RPMI7951 (cell line): ENCODE measurements around the gene ADK. TPM values are rescaled to one million over a fixed set of nuclear protein-coding genes. Genes with fewer than 3 reads are reported as not detected.
A peak's percentile ranks its signal among the peaks of the same experiment; 100 is the strongest.
"Not testable (repeated sequence)": the region's sequence is repeated elsewhere in the genome, so short reads cannot be mapped to it uniquely, and the experiment has no call there.

Source experiments
- DNase-seq: peaks from one replicate; pipeline ENCODE4 v3.0.0-alpha.2; 2012; ENCODE audit warnings: low read depth
- total RNA-seq: library from RNA; depleted of rRNA; stranded (reverse); fragments of >200 nt; shearing (Covaris generic); gene quantifications from 2 replicates; pipeline ENCODE4 v1.2.3, GENCODE V29; 2014

Gene ADK
- total RNA-seq, 1 experiment from 2014 or later = 64.6 TPM

DNA sequence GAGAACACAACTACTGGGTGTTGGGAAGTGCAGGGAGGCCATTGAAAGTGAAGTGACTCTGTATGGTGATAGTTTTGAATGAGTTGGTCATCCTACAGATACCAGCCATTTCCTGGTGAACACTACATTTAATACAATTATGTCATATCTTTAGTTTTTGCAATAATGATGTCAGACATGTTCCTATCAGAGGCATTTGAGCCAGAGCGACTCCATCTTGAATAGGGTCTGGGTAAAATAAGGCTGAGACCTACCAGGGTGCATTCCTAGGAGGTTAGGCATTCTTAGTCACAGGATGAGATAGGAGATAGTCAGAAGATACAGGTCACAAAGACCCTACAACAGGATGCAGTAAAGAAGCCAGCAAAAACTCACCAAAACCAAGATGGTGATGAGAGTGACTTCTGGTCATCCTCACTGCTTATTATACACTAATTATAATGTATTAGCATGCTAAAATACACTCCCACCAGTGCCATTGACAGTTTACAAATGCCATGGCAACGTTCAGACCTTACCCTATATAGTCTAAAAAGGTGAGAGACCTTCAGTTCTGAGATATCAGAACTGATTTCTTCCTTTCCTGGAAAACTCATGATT, 28.2 kb downstream of the ADK start:
- peak; percentile 22 for DNase-seq

DNA sequence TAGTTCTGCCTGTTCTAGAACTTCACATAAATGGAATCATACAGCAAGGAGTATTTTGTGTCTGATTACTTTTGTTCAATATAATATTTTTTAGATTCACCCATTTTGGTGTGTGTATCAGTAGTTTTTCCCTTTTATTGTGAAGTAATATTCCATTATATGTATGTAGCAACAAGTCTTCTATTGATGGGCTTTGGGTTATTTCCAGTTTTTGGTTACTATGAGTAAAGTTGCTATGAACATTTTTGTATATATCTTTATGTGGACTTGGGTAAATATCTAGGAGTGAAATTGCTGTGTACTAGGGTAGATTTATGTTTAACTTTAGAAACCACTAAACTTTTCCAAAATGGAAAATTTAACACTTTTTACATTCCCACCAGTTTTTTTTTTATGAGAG, 35.7 kb downstream of the ADK start:
- DNase-seq = no peak

DNA sequence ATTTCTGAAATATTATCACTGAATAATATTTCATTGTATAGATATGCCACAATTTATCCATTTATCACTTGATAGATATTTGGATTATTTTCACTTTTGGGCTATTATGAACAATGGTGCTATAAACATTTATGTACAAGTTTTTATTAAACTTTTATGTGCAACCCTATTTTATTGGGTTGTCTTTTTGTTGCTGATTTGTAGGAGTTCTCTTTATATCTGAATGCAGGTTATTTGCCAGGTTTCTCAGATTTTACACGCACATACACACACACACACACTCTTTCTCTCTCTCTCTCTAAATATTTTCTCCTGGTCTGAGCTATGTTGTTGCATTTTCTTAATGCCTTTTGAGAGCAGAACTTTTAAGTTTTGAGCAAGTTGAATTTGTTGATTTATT, 36.2 kb downstream of the ADK start:
- DNase-seq = no peak

DNA sequence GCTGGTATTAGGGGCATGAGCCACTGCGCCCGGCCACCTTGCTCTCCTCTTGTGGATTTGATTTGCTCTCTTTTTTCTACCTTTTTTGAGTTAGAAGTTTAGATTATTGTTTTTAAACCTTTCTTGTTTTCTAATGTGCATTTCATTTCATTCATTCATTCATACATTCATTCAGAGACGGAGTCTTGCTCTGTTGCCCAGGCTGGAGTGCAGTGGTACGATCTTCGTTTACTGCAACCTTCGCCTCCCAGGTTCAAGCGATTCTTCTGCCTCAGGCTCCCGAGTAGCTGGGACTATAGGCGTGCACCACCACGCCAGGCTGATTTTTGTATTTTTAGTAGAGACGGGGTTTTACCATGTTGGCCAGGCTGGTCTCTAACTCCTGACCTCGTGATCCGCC, 37.6 kb downstream of the ADK start:
- not testable (repeated sequence) for DNase-seq

DNA sequence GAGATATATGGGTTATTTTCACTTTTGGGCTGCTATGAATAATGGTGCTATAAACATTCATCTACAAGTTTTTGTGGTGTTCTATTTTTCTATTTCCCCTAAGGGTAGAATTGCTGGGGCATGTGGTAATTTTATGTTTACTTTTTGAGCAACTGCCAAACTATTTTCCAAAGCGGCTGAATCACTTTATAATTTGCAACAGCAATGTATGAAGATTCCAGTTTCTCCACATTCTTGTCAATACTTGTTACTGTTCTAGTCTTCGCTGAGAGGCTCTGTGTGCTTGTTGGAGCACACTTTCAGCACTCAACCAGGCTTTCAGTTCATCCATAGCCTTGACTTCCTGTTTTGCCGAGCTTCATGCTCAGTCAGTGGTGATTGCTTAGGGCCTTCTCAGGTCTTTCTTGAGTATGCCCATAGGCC, 39.0 kb downstream of the ADK start:
- DNase-seq = peak; percentile 87

DNA sequence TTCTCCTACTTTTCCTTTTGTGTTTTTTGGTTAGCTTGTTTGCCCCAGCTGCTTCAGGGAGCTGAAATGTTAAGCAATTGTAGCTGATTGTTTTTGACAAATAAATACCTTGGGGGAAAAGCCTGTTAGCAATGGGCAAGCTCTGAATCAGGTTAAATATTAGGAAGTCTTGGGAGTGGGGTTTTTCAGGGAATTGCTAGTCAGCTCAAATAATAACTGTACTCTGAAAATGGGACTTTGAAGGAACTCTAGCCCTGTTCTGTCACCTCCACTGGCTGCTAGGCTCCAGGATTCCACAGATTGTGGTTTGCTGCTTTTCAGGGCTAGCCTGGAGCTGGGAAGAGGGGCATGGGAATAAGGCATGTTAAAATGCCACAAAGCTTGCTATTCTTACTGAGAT, 39.5 kb downstream of the ADK start:
- DNase-seq = peak; percentile 61

DNA sequence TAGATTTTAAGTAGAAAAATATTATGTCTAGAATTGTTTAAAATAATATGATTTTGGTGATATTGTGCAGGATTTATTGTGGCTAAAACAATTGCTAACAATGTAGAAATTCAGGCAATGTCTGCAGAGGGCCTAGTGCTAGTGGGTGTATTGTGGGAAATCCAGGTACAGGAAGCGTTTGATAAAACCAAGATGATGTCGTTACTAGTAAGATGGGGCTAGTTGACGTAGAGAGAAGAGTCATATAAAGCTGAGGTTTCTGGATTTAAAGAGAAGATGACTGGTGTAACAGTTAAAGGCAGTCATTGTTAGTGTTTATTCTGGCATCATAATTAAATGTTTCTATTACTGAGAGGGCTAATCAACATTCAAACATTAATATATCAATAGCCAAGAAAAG, 43.5 kb downstream of the ADK start:
- DNase-seq = no peak

DNA sequence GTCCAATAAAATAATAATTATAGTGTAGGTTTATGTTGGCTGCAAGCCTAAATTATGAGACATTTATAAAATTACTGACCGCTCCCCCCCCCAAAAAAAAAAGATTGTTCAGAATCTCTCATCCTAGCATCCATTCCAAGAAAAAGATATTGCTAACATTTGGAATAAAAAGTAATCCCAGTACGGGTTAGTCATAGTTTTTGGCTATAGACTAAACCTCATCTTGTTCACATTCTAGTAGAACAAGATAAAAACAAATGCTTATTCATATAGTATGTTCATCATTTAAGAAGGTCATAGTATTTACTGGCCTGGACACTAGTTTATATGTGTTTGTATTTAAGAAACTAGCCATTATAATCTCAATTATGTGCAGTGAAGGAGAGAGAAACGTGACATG, 44.0 kb downstream of the ADK start:
- no peak for DNase-seq

DNA sequence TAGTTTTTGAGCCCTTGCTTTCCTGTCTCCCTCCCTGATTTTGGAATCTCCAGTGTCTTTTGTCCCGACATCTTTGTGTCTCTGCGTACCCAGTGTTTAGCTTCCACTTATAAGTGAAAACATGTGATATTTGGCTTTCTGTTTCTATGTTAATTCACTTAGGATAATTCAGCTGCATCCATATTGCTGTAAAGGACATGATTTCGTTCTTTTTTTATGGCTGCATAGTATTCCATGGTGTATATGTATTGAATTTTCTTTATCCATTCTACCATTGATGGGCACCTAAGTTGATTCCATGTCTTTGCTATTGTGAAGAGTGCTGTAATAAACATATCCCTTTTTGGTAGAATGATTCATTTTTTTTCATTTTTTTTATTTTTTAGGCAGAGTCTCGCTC, 48.3 kb downstream of the ADK start:
- no peak for DNase-seq

DNA sequence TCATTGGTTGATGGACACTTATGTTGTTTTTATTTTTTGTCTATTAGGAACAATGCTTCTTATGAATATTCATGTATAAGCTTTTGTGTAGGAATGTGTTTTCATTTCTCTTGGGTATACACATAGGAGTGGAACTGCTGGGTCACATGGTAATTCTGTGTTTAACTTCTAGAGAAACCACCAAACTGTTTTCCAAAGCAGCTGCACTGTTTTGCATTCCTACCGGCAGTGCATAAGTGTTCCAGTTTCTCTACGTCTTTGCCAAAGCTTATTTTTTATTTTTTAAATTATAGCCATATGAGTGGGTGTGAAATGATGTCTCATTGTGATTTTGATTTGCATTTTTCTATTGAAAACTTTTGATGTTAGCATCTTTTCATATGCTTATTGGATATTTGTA, 51.3 kb downstream of the ADK start:
- no peak for DNase-seq

DNA sequence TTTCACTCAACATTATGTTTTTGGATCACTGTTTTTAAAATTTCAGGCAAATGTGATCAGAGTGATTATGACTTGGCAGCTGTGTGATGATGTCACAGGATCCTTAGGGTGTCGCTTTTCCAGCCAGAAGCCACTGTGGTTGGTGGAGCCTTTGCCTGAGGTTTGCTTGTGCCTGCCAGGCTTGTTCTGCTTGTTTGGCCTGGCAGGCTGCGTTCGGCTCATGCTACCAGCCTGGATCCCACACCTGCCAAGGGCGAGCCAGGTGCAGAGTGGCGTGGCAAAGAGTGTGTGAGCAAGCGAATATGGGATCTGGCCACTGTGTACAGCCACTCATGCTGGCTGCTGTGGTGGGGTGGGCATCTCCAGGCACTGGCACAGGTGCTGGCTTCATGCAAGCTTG, 55.7 kb downstream of the ADK start:
- DNase-seq = no peak

DNA sequence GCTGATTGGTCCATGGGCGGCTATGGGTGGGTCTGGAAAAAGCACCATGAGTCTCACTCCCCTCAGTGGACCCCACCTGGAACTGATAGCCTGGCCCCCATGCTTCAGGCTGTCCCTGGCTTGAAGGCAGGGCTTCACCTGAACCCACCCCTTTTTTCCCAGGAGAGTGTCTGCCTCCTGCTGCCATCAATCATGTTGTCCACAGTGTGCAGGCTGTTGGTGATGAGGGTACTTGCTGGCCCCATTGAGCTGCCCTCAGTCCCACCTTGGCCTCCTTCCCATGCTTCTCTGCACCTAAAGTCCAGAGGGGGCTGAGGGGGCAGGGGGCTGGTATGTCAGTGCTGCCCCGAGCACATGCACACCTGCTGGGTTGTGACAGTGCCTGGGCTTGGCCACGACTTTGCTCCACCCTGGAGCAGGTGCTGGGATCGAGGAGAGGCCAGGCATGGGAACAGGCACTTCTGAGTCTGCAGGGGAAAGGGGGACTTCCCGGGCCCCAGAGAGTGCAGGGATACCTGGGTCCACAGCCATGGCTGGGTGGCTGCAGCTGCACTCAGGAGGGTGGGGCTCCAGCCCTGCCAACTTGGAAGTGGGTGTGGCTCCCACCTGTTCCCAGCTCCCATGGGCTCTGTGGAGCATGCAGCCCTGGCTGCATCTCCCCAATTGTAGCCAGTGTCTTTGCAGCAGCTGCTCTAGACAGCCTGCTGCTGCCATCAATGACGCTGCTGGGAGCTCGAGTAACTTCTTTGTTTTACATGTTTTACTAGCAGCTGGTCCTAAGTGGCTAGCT, 56.9 kb downstream of the ADK start:
- no peak for DNase-seq

DNA sequence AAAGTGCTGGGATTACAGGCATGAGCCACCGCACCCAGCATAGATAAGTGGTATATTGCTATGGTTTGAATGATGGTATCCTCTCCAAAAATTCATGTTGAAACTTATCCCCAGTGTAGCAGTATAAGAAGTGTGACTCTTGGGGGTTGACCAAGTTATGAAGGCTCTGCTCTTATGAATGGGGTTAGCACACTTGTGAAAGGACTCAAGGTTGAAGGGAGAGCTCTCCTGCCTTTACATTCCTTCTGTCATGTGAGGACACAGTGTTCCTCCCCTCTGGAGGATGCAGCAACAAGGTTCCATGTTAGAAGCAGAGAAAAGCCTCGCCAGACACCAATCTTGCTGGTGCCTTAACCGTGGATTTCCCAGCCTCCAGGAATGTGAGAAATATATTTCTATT, 58.0 kb downstream of the ADK start:
- DNase-seq = no peak

DNA sequence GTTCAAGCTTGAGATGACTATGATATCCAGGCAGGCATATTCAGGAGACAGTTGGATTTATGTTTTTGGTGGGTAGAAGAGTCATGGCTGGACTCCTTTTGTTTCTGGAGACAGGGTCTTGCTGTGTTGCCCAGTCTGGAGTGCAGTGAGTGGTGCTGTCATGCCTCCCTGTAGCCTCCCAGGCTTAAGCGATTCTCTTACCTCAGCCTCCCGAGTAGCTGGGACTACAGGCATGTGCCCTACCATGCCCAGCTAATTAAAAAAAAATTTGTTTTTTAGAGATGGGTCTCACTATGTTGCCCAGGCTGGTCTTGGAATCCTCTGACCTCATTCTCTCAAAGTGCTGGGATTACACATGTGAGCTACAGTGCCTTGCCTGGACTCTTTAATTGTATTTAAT, 62.0 kb downstream of the ADK start:
- DNase-seq = no peak

DNA sequence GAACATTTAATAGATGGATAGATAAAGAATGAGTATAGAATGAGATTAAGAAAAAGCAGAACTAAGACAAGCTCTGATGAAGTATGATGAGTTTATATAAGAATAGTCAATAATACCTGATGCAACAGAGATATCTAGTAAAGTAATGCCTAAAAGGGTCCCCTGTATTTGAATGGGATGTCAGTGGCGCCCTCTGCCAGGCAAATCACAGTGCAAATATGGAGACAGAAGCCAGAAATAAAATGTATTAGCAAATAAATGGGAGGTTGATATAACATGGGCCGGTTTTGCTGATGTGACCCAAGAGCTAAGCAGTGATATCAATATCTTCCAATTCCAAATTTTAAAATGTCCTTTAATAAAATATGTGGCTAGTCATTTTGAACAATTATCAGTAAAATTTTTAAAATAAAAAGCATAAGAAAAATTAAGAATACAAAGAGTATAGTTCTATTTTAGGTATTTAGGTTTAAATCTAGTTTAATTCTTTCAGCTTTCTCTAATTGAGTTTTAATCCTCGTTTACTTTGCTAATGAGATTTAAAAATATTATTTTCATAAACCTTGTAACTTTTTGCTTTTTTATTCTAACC, 62.6 kb downstream of the ADK start:
- peak; percentile 31 for DNase-seq

DNA sequence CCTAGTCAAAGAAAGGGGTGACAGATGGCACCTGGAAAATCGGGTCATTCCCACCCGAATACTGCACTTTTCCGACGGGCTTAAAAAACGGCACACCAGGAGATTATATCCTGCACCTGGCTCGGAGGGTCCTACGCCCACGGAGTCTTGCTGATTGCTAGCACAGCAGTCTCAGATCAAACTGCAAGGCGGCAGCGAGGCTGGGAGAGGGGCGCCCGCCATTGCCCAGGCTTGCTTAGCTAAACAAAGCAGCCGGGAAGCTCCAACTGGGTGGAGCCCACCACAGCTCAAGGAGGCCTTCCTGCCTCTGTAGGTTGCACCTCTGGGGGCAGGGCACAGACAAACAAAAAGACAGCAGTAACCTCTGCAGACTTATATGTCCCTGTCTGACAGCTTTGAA, 66.1 kb downstream of the ADK start:
- DNase-seq = not testable (repeated sequence)

DNA sequence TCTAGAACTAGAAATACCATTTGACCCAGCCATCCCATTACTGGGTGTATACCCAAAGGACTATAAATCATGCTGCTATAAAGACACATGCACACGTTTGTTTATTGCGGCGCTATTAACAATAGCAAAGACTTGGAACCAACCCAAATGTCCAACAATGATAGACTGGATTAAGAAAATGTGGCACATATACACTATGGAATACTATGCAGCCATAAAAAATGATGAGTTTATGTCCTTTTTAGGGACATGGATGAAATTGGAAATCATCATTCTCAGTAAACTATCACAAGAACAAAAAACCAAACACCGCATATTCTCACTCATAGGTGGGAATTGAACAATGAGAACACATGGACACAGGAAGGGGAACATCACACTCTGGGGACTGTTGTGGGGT, 71.4 kb downstream of the ADK start:
- not testable (repeated sequence) for DNase-seq

DNA sequence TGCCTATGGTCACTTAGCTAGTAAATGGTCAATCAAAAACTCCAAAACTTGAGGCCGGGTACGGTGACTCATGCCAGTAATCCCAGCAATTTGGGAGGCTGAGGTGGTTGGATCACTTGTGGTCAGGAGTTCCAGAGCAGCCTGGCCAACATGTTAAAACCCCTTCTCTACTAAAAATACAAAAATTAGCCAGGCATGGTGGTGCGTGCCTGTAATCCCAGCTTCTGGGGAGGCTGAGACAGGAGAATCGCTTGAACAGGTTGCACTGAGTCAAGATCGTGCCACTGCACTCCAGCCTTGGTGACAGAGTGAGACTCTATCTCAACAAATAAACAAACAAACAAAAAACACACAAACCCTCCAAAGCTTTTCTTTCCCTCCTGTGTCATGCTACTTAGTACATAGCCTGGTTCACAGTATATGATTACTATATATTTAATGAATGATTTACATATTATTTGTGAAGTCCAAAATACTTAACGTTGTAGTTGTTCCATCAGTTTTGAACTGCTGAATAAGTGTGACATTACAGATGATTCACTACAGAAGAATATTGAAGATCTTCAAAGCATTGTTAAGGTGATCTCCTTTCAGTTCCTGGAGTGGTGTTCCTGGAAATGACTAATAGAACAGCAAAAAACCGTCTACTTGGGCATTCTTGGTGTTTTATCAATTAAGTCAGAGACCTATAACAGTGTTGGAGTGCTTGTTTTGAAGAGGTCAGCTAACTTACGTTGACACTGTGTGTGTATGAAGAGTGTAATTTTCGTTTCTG, 72.9 kb downstream of the ADK start:
- DNase-seq = peak; percentile 71

DNA sequence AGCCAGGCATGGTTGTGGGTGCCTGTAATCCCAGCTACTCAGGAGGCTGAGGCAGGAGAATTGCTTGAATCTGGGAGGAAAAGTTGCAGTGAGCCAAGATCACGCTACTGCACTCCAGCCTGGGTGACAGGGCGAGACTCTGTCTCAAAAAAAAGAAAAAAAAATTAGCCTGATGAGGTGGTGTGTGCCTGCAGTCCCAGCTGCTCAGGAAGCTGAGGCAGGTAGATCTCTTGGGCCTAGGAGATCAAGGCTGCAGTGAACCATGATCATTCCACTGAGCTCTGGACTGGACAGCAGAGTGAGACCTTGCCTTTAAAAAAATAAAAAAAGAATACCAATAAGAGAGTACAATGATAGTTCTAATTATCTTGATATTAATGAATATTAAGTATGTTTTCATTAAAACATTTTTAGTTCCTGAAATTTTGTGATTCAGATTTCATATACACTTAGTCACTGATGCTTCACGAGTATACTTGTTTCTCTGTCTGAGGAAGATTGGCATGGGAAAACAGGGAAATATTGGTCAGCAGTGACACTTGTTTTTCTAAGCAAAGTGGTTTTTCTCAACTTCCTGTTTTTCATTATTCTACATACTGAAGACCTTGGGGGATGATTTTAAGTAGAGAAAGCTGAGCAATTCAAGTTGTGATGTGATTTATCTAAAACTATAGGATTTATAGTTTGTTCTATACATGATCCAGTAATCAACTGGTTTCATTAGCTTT, 76.8 kb downstream of the ADK start:
- DNase-seq = peak; percentile 18

DNA sequence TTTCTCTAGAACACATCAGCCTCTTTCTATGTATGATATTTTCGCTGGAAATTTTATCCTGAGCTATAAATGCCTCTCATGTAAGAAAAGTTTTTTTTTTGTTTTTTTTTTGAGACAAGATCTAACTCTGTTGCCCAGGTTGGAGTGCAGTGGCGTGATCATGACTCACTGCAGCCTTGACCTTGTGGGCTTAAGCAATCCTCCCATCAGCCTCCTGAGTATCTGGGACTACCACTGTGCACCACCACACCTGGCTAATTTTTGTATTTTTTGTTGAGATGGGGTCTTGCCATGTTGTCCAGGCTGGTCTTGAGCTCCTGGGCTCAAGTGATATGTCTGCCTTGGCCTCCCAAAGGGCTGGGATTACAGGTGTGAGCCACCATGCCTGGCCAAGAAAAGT, 80.4 kb downstream of the ADK start:
- peak; percentile 50 for DNase-seq

DNA sequence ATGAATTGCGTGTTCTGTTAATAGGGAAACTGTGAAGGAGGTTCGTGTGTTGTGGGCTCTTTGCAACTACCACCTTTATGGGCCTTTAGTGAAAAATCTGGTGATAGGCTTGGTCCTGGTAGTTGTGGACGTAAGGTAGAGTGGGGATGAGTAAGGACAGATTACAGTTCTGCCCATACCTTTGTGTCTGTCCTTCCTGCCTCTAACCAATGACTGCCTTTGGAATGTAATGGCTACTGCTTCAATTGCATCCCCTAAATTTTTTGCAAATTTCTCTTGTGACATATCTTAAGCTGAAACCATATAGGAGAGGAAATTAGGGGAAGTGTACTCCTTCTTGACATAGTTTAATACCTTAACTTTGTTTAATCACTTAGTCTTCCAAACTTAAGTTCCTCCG, 82.3 kb downstream of the ADK start:
- DNase-seq = no peak

DNA sequence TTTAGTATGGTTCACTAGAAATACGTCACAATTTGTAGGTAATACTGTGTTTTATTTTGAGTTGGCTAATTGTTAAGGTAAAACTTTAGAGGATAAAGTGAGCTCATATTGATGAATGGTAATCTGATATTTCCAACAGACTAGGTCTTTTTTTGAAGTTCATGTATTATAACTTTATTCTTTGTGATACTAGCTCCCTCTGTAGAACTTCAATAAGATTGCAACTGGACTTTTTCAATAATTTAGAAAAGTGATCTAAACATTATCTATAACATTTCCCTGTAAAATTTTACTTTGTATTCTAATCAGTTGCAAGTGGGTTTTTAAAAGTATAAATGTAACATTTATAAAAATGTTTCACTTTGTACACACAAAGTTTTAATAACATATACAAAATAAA, 83.5 kb downstream of the ADK start:
- DNase-seq = no peak
